HTR-8/SVneo (cell line): ENCODE data around the gene RSAD1.

ENCODE experiments used
- DNase-seq: peaks from one replicate; pipeline ENCODE4 v3.0.0; 2011; ENCODE audit warnings: low spot score, mixed read lengths; ENCODE audit not compliant: insufficient read length
- FAIRE-seq: peaks from 2 replicates; lab custom pipeline; 2011; peaks lifted over from hg19 to GRCh38; lab: Jason Lieb, UNC

The RSAD1 gene

GRCh38 chr17:50514388-50514787 lies 35.7 kb downstream of the RSAD1 start:
- FAIRE-seq (peak; percentile 40), DNase-seq (no peak)

GRCh38 chr17:50514936-50515702 lies 36.5 kb downstream of the RSAD1 start:
- no peak for DNase-seq

GRCh38 chr17:50517011-50517410 lies 38.4 kb downstream of the RSAD1 start:
- DNase-seq (no peak), FAIRE-seq (peak; percentile 36)

More at GRCh38 chr17:50514936-50515702, 36.5 kb downstream of the RSAD1 start:
- FAIRE-seq, result no peak

DNA sequence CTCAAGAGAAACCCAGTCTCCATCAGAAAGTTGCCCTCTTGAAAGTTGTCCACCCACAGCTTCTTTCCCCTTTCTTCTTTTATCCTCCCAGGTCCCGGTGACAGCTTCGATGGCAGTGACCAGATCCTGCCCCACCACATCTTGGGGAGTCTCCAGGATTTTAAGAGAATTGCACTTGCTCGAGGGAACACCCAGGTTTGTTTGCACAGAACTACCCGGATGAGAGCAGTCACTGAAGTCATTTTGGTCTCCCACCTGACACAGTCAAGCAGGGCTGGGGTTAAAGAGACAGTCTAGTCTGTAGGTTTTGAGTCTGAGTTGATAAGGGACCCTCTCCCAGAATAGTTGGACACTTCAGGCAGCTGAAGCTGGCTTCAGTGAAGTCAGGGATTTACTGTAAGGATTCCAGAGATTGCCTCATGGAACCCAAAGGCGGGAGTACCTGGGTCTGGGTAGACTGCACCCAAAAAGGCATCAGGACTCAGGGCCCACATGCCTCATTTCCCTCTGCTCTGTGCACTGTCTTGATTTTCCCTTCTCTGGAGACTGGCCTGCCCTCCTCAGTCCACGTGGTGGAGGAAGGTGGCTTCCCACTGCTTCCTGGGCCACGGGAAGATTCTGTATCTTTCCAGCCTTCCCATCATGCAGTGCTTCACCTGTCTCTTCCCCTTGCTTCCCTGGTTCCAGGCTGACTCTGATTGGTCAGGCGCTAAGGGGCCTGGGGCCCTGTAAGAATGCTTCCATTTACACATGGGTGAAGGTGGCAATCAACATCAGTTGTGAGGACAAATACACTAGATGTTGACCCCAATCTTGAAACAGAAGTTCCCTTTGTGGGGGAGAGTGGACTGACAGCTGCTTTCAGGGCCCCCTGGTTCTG lies 39.1 kb downstream of the RSAD1 start:
- FAIRE-seq, result peak; percentile 48
- no peak for DNase-seq

DNA sequence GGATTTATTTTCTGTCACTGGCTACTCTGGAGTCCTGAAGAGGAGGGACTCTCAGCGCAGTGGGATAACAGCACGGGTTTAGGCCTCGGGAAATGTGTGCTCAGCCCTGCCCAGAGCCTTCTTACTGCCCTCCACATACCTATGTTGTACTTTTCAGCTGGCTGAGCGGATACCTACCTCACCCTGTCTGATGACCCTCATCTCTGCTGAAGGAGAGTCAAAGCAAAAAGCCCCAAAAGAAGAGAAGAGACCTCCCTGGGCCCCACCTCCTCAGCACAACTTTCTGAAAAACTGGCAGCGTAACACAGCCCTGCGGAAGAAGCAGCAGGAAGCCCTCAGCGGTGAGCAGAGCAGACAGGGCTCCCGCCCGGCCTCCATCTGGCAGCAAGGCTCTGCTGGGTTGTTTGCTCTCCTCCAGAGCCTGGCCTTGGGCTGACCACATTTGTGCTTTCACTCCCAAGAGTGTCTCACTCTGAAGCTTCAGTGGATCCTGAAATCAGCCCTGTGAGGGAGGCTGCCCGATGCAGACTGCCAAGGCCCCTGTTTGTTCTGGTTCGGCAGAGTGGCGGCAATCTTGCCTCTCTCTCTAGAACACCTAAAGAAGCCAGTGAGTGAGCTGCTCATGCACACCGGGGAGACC lies 39.8 kb downstream of the RSAD1 start:
- FAIRE-seq, result no peak
- DNase-seq, result no peak

DNA sequence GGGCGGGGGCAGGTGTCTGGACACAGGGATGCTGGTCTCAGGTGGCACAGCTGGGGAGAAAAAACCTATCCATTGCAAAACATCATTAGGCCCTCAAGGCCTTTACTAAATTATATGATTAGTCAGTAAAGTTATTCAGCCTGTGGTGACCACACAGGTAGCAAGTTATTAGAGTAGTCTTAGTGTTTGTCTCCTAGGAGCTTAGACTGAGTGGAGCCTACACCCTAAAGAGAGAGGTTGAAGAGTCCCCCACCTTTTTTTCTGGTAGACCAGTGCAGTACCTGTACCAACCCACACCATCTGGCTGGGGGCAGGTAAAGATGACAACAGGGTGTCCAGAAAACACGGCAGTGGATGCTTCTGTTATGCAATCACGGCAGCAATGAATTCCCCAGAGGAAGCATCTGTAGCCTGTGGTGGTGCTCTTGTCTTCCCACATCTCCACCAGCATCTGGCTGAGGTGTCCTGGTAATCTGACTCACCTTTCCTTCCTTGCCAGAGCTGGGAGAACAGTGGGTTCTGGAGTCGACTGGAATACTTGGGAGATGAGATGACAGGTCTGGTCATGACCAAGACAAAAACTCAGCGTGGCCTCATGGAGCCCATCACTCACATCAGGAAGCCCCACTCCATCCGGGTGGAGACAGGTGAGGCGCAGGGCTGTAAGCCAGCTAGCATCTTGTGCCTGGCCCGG lies 40.6 kb downstream of the RSAD1 start:
- DNase-seq, result no peak
- no peak for FAIRE-seq

DNA sequence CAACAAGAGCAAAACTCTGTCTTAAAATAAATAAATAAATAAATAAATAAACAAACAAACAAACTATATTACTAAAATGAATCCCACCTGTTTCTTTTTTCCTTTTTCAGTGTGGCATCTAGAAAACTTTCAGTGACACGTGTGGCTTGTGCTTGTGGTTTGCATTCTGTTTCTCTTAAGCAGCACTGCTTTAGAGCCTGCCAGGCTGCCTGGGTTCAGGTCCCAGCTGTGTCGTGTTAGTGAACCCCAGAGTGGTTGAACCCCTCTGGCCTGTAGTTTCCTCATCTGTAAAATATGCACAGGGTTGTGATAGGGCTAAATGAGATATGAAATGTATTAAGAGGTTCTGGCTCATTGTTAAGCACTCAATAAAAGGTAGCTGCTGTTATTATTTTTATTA lies 41.8 kb downstream of the RSAD1 start:
- FAIRE-seq, result no peak
- no peak for DNase-seq

DNA sequence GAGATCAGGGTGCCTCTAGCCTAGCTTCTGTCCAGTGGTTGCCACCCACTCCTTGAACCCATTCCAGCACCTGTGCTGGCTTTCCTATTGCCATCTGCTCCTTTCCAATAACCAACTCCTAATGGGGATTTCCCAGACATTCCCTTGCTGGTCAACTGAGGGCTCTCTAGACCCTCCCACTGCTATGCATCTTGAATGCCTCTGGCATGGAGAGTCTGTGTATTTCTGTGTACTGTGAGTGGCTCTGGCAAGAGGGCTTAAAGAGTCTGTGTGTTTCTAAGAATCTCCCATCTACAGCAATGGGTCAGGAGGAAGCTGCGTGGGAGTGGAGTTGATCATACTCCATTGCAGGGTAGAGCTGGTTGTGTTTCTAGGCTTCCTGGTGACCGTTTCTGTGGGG lies 42.9 kb downstream of the RSAD1 start:
- DNase-seq (no peak), FAIRE-seq (no peak)

GRCh38 chr17:50522766-50523165 lies 44.1 kb downstream of the RSAD1 start:
- DNase-seq, result no peak
- FAIRE-seq, result no peak

- FAIRE-seq (no peak), DNase-seq (no peak)
Observed at GRCh38 chr17:50523208-50523607, 44.5 kb downstream of the RSAD1 start.

GRCh38 chr17:50524838-50525237 lies 46.2 kb downstream of the RSAD1 start:
- DNase-seq (no peak), FAIRE-seq (no peak)

- peak; percentile 9 for FAIRE-seq
- no peak for DNase-seq
Observed at GRCh38 chr17:50527155-50527762, 48.6 kb downstream of the RSAD1 start.

DNA sequence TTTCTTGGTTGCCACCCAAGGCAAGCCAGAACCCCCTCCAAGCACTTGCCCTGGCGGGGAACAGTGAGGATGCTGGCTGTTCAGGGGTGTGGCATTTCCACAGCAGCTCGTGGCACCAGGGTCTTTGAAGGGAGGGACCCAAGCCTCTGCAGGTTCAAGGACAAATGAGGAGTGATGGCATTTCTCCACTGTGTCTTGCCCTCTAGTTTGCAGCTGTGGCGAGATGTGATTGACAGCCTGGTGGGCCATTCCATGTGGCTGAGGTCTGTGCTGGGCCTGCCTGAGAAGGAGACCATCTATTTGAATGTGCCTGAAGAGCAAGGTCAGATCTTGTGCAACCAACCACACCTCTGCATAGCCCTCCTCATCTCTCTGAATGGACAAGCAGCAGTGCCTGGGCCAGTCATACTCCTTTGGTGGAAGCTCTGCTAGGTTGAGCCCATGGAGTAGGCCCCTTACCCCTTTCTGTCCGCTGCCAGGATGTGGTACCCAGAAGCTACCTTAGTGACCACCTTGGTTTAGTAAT lies 49.4 kb downstream of the RSAD1 start:
- FAIRE-seq (peak; percentile 58), DNase-seq (no peak)

GRCh38 chr17:50529849-50530248 lies 51.2 kb downstream of the RSAD1 start:
- DNase-seq (no peak), FAIRE-seq (no peak)

DNA sequence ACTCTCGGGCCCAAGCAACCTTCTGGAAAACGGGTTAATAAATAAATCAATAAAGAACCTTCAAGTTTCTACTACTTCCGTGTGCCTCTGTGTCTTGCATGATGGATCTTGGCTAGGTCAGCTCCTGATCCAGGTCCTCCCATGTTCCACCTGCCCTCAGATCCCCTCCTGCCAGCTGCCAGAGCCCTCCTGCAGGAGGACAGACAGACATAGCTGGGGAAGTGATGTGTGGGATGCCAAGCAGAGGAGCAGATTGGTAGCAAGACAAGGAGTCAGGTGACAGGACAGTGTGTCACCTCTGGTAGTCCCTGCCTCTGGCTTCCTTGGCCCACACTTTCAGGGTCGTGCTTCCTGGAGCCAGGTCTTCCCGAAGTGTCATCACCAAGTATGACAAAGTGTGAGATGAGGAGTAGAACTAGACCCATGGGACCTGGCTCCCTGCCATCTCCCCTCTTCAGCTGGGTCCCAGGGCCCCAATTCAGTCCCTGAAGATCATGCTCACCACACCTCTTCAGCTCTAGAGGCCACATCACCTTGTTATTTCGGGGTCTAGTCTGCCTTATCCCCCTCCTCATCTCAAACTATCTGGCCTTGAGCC lies 52.9 kb downstream of the RSAD1 start:
- DNase-seq, result no peak
- FAIRE-seq, result peak; percentile 84

- FAIRE-seq, result no peak
- no peak for DNase-seq
Observed at GRCh38 chr17:50532452-50533024, 53.9 kb downstream of the RSAD1 start, which contains the start of gene EPN3. Gene EPN3, plus strand, starts transcription at chr17:50532735. Its CDS starts 3,822 bp downstream, at chr17:50536557.

GRCh38 chr17:50533185-50533584 lies 54.5 kb downstream of the RSAD1 start:
- no peak for FAIRE-seq
- no peak for DNase-seq

GRCh38 chr17:50533720-50534148 lies 55.1 kb downstream of the RSAD1 start:
- FAIRE-seq (no peak), DNase-seq (no peak)
